Measurements from ENCODE around the gene XPNPEP3. TPM values are rescaled to one million over a fixed set of nuclear protein-coding genes. Genes with fewer than 3 reads are reported as not detected.
"Not testable (repeated sequence)": the region's sequence is repeated elsewhere in the genome, so short reads cannot be mapped to it uniquely, and the experiment has no call there.

The XPNPEP3 gene
- polyA plus RNA-seq, 1 of the 3 experiments (the other 2 are of a cell fraction): 8.6 TPM

DNA sequence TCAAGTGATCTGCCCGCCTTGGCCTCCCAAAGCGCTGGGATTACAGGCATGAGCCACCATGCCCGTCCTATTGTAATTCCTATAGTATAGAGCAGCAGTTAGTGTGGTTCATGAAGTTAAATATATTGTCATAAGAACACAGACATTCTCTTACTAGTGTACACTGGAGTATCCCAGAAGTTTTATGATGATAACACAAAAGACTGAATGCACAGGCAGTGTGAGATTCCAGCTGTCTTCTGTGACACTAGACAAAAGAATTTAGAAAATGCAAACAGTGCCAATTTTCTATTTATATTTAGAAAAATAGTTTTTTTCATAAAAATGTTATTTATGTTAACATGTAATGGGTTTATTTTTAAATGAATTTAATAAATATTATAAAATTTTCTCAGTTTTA, 54.8 kb downstream of the XPNPEP3 start:
- ChIA-PET POLR2A (no interaction called here), CTCF (no interaction called here)
- Histone ChIP-seq H3K27ac (ENCODE audit: low read depth in 2 of 2, low read length in 1 of 2) (no peak overlapping the region), H3K79me2 (ENCODE audit: insufficient read depth) (no peaks in the 10 kb centered on the region), H2AFZ (ENCODE audit: low read depth) (no peak overlapping the region), H3F3A (replicated peaks; ENCODE audit: insufficient read depth) (no peaks in the 10 kb centered on the region), H3K4me2 (no peak overlapping the region), H3K9me2 (no peaks in the 10 kb centered on the region), H3K4me3 (ENCODE audit: low read depth in 2 of 2, low read length in 1 of 2) (no peak overlapping the region), H3K36me3 (replicated peaks in 1 of 2; ENCODE audit: control insufficient read depth in 1 of 2, insufficient read depth in 2 of 2, low read length in 1 of 2) (peaks cover 3 to 11% of the 10 kb centered on the region in 2 experiments), H3K27me3 (ENCODE audit: insufficient read depth) (no peaks in the 10 kb centered on the region), H4K20me1 (ENCODE audit: insufficient read depth) (no peaks in the 10 kb centered on the region), H3K4me1 (ENCODE audit: control insufficient read depth in 1 of 2, insufficient read depth in 2 of 2, low read depth in 1 of 2, low read length in 1 of 2) (no peaks in the 10 kb centered on the region), H3K9ac (no peak overlapping the region), H3K9me3 (no peaks in the 10 kb centered on the region)
- TF ChIP-seq GABPA (IDR thresholded peaks at IDR 0.05; ENCODE audit: low read depth): no peak
- TF ChIP-seq, protein P1, sequence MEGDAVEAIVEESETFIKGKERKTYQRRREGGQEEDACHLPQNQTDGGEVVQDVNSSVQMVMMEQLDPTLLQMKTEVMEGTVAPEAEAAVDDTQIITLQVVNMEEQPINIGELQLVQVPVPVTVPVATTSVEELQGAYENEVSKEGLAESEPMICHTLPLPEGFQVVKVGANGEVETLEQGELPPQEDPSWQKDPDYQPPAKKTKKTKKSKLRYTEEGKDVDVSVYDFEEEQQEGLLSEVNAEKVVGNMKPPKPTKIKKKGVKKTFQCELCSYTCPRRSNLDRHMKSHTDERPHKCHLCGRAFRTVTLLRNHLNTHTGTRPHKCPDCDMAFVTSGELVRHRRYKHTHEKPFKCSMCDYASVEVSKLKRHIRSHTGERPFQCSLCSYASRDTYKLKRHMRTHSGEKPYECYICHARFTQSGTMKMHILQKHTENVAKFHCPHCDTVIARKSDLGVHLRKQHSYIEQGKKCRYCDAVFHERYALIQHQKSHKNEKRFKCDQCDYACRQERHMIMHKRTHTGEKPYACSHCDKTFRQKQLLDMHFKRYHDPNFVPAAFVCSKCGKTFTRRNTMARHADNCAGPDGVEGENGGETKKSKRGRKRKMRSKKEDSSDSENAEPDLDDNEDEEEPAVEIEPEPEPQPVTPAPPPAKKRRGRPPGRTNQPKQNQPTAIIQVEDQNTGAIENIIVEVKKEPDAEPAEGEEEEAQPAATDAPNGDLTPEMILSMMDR (IDR thresholded peaks at IDR 0.05): no peak
- no peak for TF ChIP-seq MEF2A (IDR thresholded peaks at IDR 0.05; ENCODE audit: borderline replicate concordance, low read depth)
- no peak for TF ChIP-seq RCOR1 (IDR thresholded peaks at IDR 0.05; ENCODE audit: low read length)
- no peak for TF ChIP-seq MXI1 (IDR thresholded peaks at IDR 0.05; ENCODE audit: low read depth, low read length)
- TF ChIP-seq, protein P2, sequence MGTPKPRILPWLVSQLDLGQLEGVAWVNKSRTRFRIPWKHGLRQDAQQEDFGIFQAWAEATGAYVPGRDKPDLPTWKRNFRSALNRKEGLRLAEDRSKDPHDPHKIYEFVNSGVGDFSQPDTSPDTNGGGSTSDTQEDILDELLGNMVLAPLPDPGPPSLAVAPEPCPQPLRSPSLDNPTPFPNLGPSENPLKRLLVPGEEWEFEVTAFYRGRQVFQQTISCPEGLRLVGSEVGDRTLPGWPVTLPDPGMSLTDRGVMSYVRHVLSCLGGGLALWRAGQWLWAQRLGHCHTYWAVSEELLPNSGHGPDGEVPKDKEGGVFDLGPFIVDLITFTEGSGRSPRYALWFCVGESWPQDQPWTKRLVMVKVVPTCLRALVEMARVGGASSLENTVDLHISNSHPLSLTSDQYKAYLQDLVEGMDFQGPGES (IDR thresholded peaks at IDR 0.05; ENCODE audit: low read depth, low read length): no peak
- no peak for TF ChIP-seq CHD2 (IDR thresholded peaks at IDR 0.05; ENCODE audit: low read length, partially characterized antibody)
- TF ChIP-seq EP300 (IDR thresholded peaks at IDR 0.05; ENCODE audit: borderline replicate concordance in 1 of 2, low read depth in 1 of 2, low read length in 1 of 2): no peak
- no peak for TF ChIP-seq TCF12 (IDR thresholded peaks at IDR 0.05)
- TF ChIP-seq, protein P3, sequence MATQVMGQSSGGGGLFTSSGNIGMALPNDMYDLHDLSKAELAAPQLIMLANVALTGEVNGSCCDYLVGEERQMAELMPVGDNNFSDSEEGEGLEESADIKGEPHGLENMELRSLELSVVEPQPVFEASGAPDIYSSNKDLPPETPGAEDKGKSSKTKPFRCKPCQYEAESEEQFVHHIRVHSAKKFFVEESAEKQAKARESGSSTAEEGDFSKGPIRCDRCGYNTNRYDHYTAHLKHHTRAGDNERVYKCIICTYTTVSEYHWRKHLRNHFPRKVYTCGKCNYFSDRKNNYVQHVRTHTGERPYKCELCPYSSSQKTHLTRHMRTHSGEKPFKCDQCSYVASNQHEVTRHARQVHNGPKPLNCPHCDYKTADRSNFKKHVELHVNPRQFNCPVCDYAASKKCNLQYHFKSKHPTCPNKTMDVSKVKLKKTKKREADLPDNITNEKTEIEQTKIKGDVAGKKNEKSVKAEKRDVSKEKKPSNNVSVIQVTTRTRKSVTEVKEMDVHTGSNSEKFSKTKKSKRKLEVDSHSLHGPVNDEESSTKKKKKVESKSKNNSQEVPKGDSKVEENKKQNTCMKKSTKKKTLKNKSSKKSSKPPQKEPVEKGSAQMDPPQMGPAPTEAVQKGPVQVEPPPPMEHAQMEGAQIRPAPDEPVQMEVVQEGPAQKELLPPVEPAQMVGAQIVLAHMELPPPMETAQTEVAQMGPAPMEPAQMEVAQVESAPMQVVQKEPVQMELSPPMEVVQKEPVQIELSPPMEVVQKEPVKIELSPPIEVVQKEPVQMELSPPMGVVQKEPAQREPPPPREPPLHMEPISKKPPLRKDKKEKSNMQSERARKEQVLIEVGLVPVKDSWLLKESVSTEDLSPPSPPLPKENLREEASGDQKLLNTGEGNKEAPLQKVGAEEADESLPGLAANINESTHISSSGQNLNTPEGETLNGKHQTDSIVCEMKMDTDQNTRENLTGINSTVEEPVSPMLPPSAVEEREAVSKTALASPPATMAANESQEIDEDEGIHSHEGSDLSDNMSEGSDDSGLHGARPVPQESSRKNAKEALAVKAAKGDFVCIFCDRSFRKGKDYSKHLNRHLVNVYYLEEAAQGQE (IDR thresholded peaks at IDR 0.05; ENCODE audit: low read depth, low read length): no peak
- TF ChIP-seq TEAD4 (IDR thresholded peaks at IDR 0.05; ENCODE audit: borderline replicate concordance, insufficient read depth): no peak
- 88% methylated on average over 3 of the region's 3 CpGs for WGBS (ENCODE audit: low lambda C conversion rate)
- no peak for DNase-seq

DNA sequence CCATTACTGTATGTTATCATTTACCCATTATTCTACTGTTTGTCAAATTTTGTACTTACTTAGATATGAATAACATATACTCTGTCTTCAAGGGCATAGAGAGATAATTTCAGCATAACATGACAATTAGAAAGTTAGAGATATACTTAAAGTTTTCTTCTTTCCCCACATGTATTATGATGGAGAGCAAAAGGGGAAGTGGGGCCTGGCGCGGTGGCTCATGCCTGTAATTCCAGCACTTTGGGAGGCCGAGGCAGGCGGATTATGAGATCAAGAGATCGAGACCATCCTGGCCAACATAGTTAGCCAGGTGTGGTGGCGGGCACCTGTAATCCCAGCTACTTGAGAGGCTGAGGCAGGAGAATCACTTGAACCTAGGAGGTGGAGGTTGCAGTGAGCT, 56.0 kb downstream of the XPNPEP3 start:
- POLR2A ChIA-PET: not testable (repeated sequence)
- CTCF ChIA-PET: interaction anchor here (0.7 to 1.7 kb wide), 2 partner anchors 8 to 10 kb away, joined by 3 to 7 read pairs; no protein-coding TSS in a partner anchor

More for the DNA sequence above, 56.0 kb downstream of the XPNPEP3 start:
- H3F3A ChIP-seq (replicated peaks; ENCODE audit: insufficient read depth); H3K79me2 ChIP-seq (ENCODE audit: insufficient read depth); H3K27ac ChIP-seq (ENCODE audit: low read depth in 2 of 2, low read length in 1 of 2); H3K27me3 ChIP-seq (ENCODE audit: insufficient read depth); H3K9me3 ChIP-seq; H4K20me1 ChIP-seq (ENCODE audit: insufficient read depth); H3K4me1 ChIP-seq (ENCODE audit: control insufficient read depth in 1 of 2, insufficient read depth in 2 of 2, low read depth in 1 of 2, low read length in 1 of 2); DNase-seq; H3K4me3 ChIP-seq (ENCODE audit: low read depth in 2 of 2, low read length in 1 of 2); H3K9me2 ChIP-seq; H2AFZ ChIP-seq (ENCODE audit: low read depth); H3K9ac ChIP-seq; H3K4me2 ChIP-seq: not testable (repeated sequence)
- WGBS (ENCODE audit: low lambda C conversion rate): 99% methylated on average over 6 of the region's 6 CpGs
- H3K36me3 ChIP-seq (replicated peaks in 1 of 2; ENCODE audit: control insufficient read depth in 1 of 2, insufficient read depth in 2 of 2, low read length in 1 of 2): peaks cover 3 to 11% of the 10 kb centered on the region in 2 experiments

All from SK-N-SH (cell line).